ENCODE results near the gene MINDY2. TPM values are rescaled to one million over a fixed set of nuclear protein-coding genes. Genes with fewer than 3 reads are reported as not detected.
A peak's percentile ranks its signal among the peaks of the same experiment; 100 is the strongest.

The MINDY2 gene
- total and polyA plus RNA-seq, 7 donors = 3.3 to 11.3 (median 6.0) TPM

DNA sequence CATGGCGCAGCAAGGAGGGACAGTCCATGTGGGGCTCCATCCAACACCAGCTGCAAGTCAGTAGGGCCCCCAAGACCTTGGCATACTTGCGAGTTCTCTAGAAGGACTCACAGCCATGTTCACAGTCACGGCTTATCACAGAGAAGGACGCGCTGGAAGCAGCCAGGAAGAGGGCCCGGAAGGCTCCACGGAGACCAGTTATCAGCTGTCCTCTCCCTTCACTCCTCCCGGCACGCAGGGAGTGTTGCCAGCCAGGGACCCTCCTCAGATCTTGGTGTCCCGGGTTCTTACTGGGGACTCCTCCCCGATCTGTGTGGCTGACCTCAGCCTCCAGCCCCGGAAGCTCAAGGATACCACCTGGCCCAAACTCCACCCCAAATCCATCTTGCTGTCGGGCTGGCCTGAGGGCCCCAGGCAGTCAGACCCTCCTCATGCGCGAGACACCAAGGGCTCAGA lies 94.4 kb downstream of the MINDY2 start:
- TF ChIP-seq CTCF (IDR thresholded peaks at IDR 0.05) = no peak
- H3K9me3 ChIP-seq = no peaks in the 10 kb centered on the region
- ATAC-seq (peak; percentile 20 to 59 (median 38)), DNase-seq (no peak)
- H3K36me3 ChIP-seq (ENCODE audit: insufficient read depth in 1 of 2, low read depth in 1 of 2) = no peaks in the 10 kb centered on the region
- no peaks in the 10 kb centered on the region for H3K27me3 ChIP-seq (ENCODE audit: insufficient read depth in 3 of 3, low read length in 2 of 3)
- H3K27ac ChIP-seq = no peak overlapping the region
- 31 to 54% (median 38%) methylated on average over 14 to 15 of the region's 15 CpGs for WGBS, 3 donors
- intact Hi-C loops (cut with DNase I) = no loop called here
- H3K4me3 ChIP-seq = peak overlapping the region; percentile 55
- H3K4me1 ChIP-seq = no peaks in the 10 kb centered on the region

DNA sequence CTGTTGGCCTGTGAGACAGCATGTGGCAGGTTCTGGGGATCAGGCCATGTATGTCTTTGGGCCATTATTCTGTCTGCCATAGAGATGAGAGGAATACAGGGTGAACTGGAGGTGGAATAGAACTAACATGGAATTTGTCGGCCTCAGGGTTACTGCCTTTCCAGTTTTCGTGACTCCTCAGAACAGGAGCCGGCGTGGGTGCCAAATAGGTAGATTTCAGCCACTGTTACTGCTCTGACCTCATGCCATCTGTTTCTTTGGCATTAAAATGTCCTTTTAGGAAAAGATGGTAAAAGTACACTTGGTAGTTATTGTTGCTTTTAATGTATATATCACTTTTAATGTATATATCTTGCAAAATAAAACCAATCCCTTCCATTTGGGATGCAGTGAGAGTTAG lies 96.8 kb downstream of the MINDY2 start:
- ATAC-seq = no peak
- H3K9me3 ChIP-seq = no peaks in the 10 kb centered on the region
- DNase-seq = no peak
- no peaks in the 10 kb centered on the region for H3K36me3 ChIP-seq (ENCODE audit: insufficient read depth in 1 of 2, low read depth in 1 of 2)
- no peak overlapping the region for H3K4me3 ChIP-seq
- intact Hi-C loops (cut with DNase I) = no loop called here
- no peak for TF ChIP-seq CTCF (IDR thresholded peaks at IDR 0.05)
- H3K27me3 ChIP-seq (ENCODE audit: insufficient read depth in 3 of 3, low read length in 2 of 3) = no peaks in the 10 kb centered on the region
- no peaks in the 10 kb centered on the region for H3K4me1 ChIP-seq
- no peak overlapping the region for H3K27ac ChIP-seq
- WGBS, 3 donors = 93 to 97% (median 93%) methylated on average over 4 of the region's 4 CpGs

DNA sequence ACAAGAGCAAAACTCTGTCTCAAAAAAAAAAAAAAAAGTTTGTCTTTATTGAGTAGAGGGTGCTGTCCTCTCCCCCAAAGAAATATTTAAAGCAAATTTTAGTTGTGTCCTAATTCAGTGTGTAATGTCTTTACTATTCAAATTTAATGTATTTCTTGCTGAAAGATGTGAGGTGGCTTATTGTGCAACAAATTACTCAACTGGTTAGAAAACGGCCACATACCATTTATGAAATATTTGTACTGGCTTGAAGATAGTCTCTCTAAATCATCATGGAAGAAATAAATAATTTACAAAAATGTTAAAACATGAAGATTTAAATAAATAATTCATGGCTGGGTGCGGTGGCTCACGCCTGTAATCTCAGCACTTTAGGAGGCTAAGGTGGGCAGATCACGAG lies 99.3 kb downstream of the MINDY2 start:
- no peak for ATAC-seq
- Histone ChIP-seq H3K4me3 (no peak overlapping the region), H3K27me3 (ENCODE audit: insufficient read depth in 3 of 3, low read length in 2 of 3) (no peaks in the 10 kb centered on the region), H3K4me1 (no peaks in the 10 kb centered on the region), H3K27ac (no peak overlapping the region), H3K9me3 (no peaks in the 10 kb centered on the region), H3K36me3 (ENCODE audit: insufficient read depth in 1 of 2, low read depth in 1 of 2) (no peaks in the 10 kb centered on the region)
- WGBS, 3 donors = 93 to 95% (median 93%) methylated on average over 4 of the region's 4 CpGs
- intact Hi-C loops (cut with DNase I) = no loop called here
- DNase-seq = no peak
- TF ChIP-seq CTCF (IDR thresholded peaks at IDR 0.05) = no peak

DNA sequence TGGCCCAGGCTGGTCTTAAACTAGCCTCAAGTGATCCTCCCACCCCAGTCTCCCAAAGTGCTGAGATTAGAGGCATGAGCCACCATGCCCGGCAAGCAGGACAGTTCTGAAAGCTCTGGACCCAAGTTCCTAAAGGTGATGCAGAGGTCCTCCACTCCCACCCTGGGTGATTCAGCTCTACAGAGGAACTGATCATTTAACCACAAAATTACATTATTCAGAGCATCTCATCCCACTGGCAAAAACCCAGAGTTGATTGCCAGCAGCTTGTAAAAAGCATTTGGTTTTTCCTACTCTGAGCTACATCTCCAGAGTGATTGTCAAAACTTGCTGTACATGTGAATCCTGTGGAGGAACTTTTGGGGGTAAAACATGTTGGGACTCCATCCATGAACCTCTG lies 102.2 kb downstream of the MINDY2 start:
- ATAC-seq (no peak), DNase-seq (no peak)
- 69 to 79% (median 73%) methylated on average over 1 of the region's 1 CpG for WGBS, 3 donors

More for the DNA sequence above, 102.2 kb downstream of the MINDY2 start:
- Histone ChIP-seq H3K4me1 (no peaks in the 10 kb centered on the region), H3K27me3 (ENCODE audit: insufficient read depth in 3 of 3, low read length in 2 of 3) (no peaks in the 10 kb centered on the region), H3K36me3 (ENCODE audit: insufficient read depth in 1 of 2, low read depth in 1 of 2) (peaks cover 0 to 18% of the 10 kb centered on the region in 2 donors), H3K4me3 (no peak overlapping the region), H3K27ac (no peak overlapping the region), H3K9me3 (no peaks in the 10 kb centered on the region)
- TF ChIP-seq CTCF (IDR thresholded peaks at IDR 0.05) = no peak
- intact Hi-C loops (cut with DNase I) = no loop called here
